Liver (tissue), 9 donors: ENCODE data around the gene SELENOI. TPM values are rescaled to one million over a fixed set of nuclear protein-coding genes. Genes with fewer than 3 reads are reported as not detected.
"Not testable (repeated sequence)": the region's sequence is repeated elsewhere in the genome, so short reads cannot be mapped to it uniquely, and the experiment has no call there.

ENCODE experiments used
- DNase-seq: peaks from one replicate; pipeline ENCODE4 v3.0.0-alpha.2; 2017; ENCODE audit warnings: low spot score
- H3K27ac ChIP-seq, 2 donors: one replicate each; pipeline ENCODE4 v1.7.0; 2013; ENCODE audit warnings: inconsistent platforms in 2 of 2, low read length in 2 of 2, control low read depth in 1 of 2, low read depth in 1 of 2, mild to moderate bottlenecking in 1 of 2
- H3K27me3 ChIP-seq, 4 donors: one replicate each; pipeline versions ENCODE4 v1.6.1 to v1.7.0; 2013; ENCODE audit warnings: low read length in 3 of 4, inconsistent platforms in 1 of 4, mild to moderate bottlenecking in 1 of 4, moderate library complexity in 1 of 4; ENCODE audit not compliant: control insufficient read depth in 4 of 4, insufficient read depth in 4 of 4
- H3K36me3 ChIP-seq, 4 donors: one replicate each; pipeline versions ENCODE4 v1.6.1 to v1.7.0; 2013; ENCODE audit warnings: low read length in 3 of 4, mild to moderate bottlenecking in 3 of 4, low read depth in 1 of 4, moderate library complexity in 1 of 4; ENCODE audit not compliant: control insufficient read depth in 4 of 4, insufficient read depth in 3 of 4
- H3K4me1 ChIP-seq, 4 donors: one replicate each; pipeline versions ENCODE4 v1.6.1 to v1.7.0; 2013; ENCODE audit warnings: low read length in 3 of 4, mild to moderate bottlenecking in 3 of 4, moderate library complexity in 1 of 4; ENCODE audit not compliant: control insufficient read depth in 4 of 4, insufficient read depth in 4 of 4
- H3K4me3 ChIP-seq, 3 donors: one replicate each; pipeline versions ENCODE4 v1.6.1 to v1.7.0; 2013; ENCODE audit warnings: low read length in 3 of 3, control low read depth in 1 of 3, low read depth in 1 of 3, mild to moderate bottlenecking in 1 of 3
- H3K9ac ChIP-seq, 2 donors: one replicate each; pipeline ENCODE4 v1.7.0; 2013; ENCODE audit warnings: low read length in 2 of 2, mild to moderate bottlenecking in 2 of 2, moderate library complexity in 2 of 2, control low read depth in 1 of 2, low read depth in 1 of 2
- H3K9me3 ChIP-seq, 4 donors: one replicate each; pipeline versions ENCODE4 v1.6.1 to v1.7.0; 2013; ENCODE audit warnings: low read length in 3 of 4; ENCODE audit not compliant: control insufficient read depth in 4 of 4
- CTCF ChIP-seq: fragments of 150-350 bp; IDR thresholded peaks from 2 replicates; pipeline ENCODE4 v1.5.1; 2017; ENCODE audit warnings: improper control_type of control experiment, low read depth, low read length; ENCODE audit not compliant: missing input control
- EGR1 ChIP-seq, 2 donors: IDR thresholded peaks; 2 replicates each; pipeline ENCODE4 v1.6.1; 2016 to 2018; ENCODE audit warnings: antibody characterized with exemption in 2 of 2, low read depth in 2 of 2
- FOXA1 ChIP-seq: IDR thresholded peaks from 2 replicates; pipeline ENCODE4 v1.6.1; 2016; ENCODE audit warnings: antibody characterized with exemption
- FOXA2 ChIP-seq: IDR thresholded peaks from 2 replicates; pipeline ENCODE4 v1.6.1; 2016; ENCODE audit warnings: antibody characterized with exemption
- GABPA ChIP-seq, 2 donors: IDR thresholded peaks in 1 of 2; conservative IDR thresholded peaks in 1 of 2; 2 replicates each; pipeline ENCODE4 v1.6.1; 2016; ENCODE audit warnings: antibody characterized with exemption in 2 of 2, mild to moderate bottlenecking in 1 of 2, moderate library complexity in 1 of 2
- HNF4A ChIP-seq, 2 donors: conservative IDR thresholded peaks; 2 replicates each; pipeline ENCODE4 v1.6.1; 2016; ENCODE audit warnings: antibody characterized with exemption in 2 of 2, mild to moderate bottlenecking in 2 of 2
- HNF4G ChIP-seq: IDR thresholded peaks from 2 replicates; pipeline ENCODE4 v1.6.1; 2016; ENCODE audit warnings: antibody characterized with exemption
- JUND ChIP-seq, 2 donors: IDR thresholded peaks; 2 replicates each; pipeline ENCODE4 v1.6.1; 2016; ENCODE audit warnings: antibody characterized with exemption in 2 of 2
- MAX ChIP-seq: IDR thresholded peaks from 2 replicates; pipeline ENCODE4 v1.6.1; 2016; ENCODE audit warnings: antibody characterized with exemption
- NR2F2 ChIP-seq: IDR thresholded peaks from 2 replicates; pipeline ENCODE4 v1.6.1; 2016; ENCODE audit warnings: antibody characterized with exemption
- RAD21 ChIP-seq, 2 donors: IDR thresholded peaks; 2 replicates each; pipeline ENCODE4 v1.6.1; 2016; ENCODE audit warnings: antibody characterized with exemption in 2 of 2, mild to moderate bottlenecking in 2 of 2
- RXRA ChIP-seq, 2 donors: IDR thresholded peaks; 2 replicates each; pipeline ENCODE4 v1.6.1; 2017 to 2018; ENCODE audit warnings: antibody characterized with exemption in 2 of 2, mild to moderate bottlenecking in 1 of 2
- SP1 ChIP-seq: IDR thresholded peaks from 2 replicates; pipeline ENCODE4 v1.6.1; 2018; ENCODE audit warnings: antibody characterized with exemption, mild to moderate bottlenecking
- TAF1 ChIP-seq: conservative IDR thresholded peaks from 2 replicates; pipeline ENCODE4 v1.6.1; 2016; ENCODE audit warnings: antibody characterized with exemption, mild to moderate bottlenecking
- YY1 ChIP-seq: IDR thresholded peaks from 2 replicates; pipeline ENCODE4 v1.6.1; 2016; ENCODE audit warnings: antibody characterized with exemption, mild to moderate bottlenecking
- ZBTB33 ChIP-seq: IDR thresholded peaks from 2 replicates; pipeline ENCODE4 v1.6.1; 2016; ENCODE audit warnings: antibody characterized with exemption
- WGBS: extraction: QIAGEN DNeasy Blood & Tissue Kit; methylation state at CpG from one replicate; pipeline ENCODE4 v1.1.7; 2013; 5-methylcytosine and 5-hydroxymethylcytosine counted together
- polyA plus RNA-seq, 2 donors: library from polyadenylated mRNA; stranded (reverse) in 1 of 2; unstranded in 1 of 2; fragments of 200-250 nt in 1 of 2; fragments of >200 nt in 1 of 2; fragmentation: Nextera tagmentation in 1 of 2; extraction: Ambion mirVana in 1 of 2; gene quantifications; one replicate each; pipeline versions ENCODE4 v1.2.1 to v1.2.3, GENCODE V29; 2013 to 2015
- total RNA-seq, 2 donors: library from RNA; depleted of rRNA; stranded (reverse); fragments of >200 nt; gene quantifications; one replicate each; pipeline ENCODE4 v1.2.3, GENCODE V29; 2014
- donor health status: healthy.
- donor health status: healthy.
- donor health status: healthy.
- donor health status: healthy.
- donor health status: healthy.

The SELENOI gene
- total and polyA plus RNA-seq, 4 donors = 6.2 to 55.9 (median 17.5) TPM

GRCh38 chr2:26318950-26319349, 27.0 kb upstream of the SELENOI start:
- Histone ChIP-seq H3K9me3 (no peaks in the 10 kb centered on the region), H3K36me3 (no peaks in the 10 kb centered on the region), H3K4me1 (peaks cover 0 to 2% (median 0%) of the 10 kb centered on the region in 4 donors), H3K4me3 (no peak overlapping the region), H3K27ac (no peak overlapping the region), H3K27me3 (no peaks in the 10 kb centered on the region), H3K9ac (no peak overlapping the region)
- 79% methylated on average over 6 of the region's 6 CpGs for WGBS
- no peak for DNase-seq
- TF ChIP-seq HNF4G = no peak
- no peak for TF ChIP-seq YY1
- TF ChIP-seq TAF1 = no peak
- no peak for TF ChIP-seq GABPA (IDR thresholded peaks at IDR 0.05 in 1 of 2, conservative IDR thresholded peaks at IDR 0.05 in 1 of 2)
- no peak for TF ChIP-seq FOXA1
- TF ChIP-seq RAD21 (IDR thresholded peaks at IDR 0.05) = no peak
- TF ChIP-seq EGR1 (IDR thresholded peaks at IDR 0.05; ENCODE audit: low read depth in 2 of 2) = no peak
- TF ChIP-seq JUND (IDR thresholded peaks at IDR 0.05) = no peak
- no peak for TF ChIP-seq RXRA (IDR thresholded peaks at IDR 0.05)
- TF ChIP-seq SP1 = no peak

GRCh38 chr2:26324479-26324878, 21.5 kb upstream of the SELENOI start:
- not testable (repeated sequence) for H3K27ac ChIP-seq, H3K4me3 ChIP-seq, DNase-seq, H3K36me3 ChIP-seq, H3K9me3 ChIP-seq, H3K9ac ChIP-seq, H3K27me3 ChIP-seq, H3K4me1 ChIP-seq

- DNase-seq = no peak
- no peak overlapping the region for H3K4me3 ChIP-seq
- H3K9me3 ChIP-seq = no peaks in the 10 kb centered on the region
- H3K27me3 ChIP-seq = no peaks in the 10 kb centered on the region
- TF ChIP-seq HNF4A (conservative IDR thresholded peaks at IDR 0.05) (no peak), TAF1 (no peak), SP1 (no peak), FOXA1 (no peak), FOXA2 (no peak), MAX (no peak), EGR1 (IDR thresholded peaks at IDR 0.05; ENCODE audit: low read depth in 2 of 2) (no peak), CTCF (no peak), JUND (IDR thresholded peaks at IDR 0.05) (no peak), NR2F2 (no peak), GABPA (IDR thresholded peaks at IDR 0.05 in 1 of 2, conservative IDR thresholded peaks at IDR 0.05 in 1 of 2) (no peak), ZBTB33 (no peak)
- H3K4me1 ChIP-seq = peaks cover 0 to 2% (median 0%) of the 10 kb centered on the region in 4 donors
- no peaks in the 10 kb centered on the region for H3K36me3 ChIP-seq
- no peak overlapping the region for H3K27ac ChIP-seq
- H3K9ac ChIP-seq = no peak overlapping the region
- 50% methylated on average over 3 of the region's 3 CpGs for WGBS
Measured at GRCh38 chr2:26324903-26325302, 21.0 kb upstream of the SELENOI start.
